Measurements from ENCODE around the gene ATP1B4. TPM values are rescaled to one million over a fixed set of nuclear protein-coding genes. Genes with fewer than 3 reads are reported as not detected.

ATP1B4 gene
- total RNA-seq (2013): 0.08 TPM
- polyA plus RNA-seq (under 1 TPM in 1 of 3 donors, not detected in 2; 0.01 TPM), polyA minus RNA-seq (not detected in 2 replicates), total RNA-seq (0 to 2.2 (median 0) reads per million in 11 experiments)

GRCh38 chrX:120361764-120362305 is at the start of gene ATP1B4:
Gene ATP1B4 (plus strand): TSS chrX:120362089. CDS start chrX:120362169, 80 bp downstream.
- no peaks in the 10 kb centered on the region for H3K27me3 ChIP-seq (ENCODE audit: control insufficient read depth in 2 of 2, insufficient read depth in 2 of 2, low read length in 2 of 2)
- no peak within 1 kb of the TSS for H3K9ac ChIP-seq (ENCODE audit: insufficient read depth, low read length, poor library complexity, severe bottlenecking)
- H4K20me1 ChIP-seq (ENCODE audit: insufficient read depth, low read length): no peaks in the 10 kb centered on the region
- Mint-ChIP-seq H3K36me3 (no peaks in the 10 kb centered on the region), H3K27me3 (ENCODE audit: low read depth in 3 of 3) (peaks cover 0 to 4% (median 3%) of the 10 kb centered on the region in 3 donors), H3K4me1 (peaks cover 11% of the 10 kb centered on the region), H3K27ac (peak within 1 kb of the TSS in 2 of 7 donors; percentile 1 to 5), H3K4me3 (no peak within 1 kb of the TSS), H3K9me3 (peaks cover 0 to 1% (median 0%) of the 10 kb centered on the region in 7 donors)
- intact Hi-C loops (cut with micrococcal nuclease): no loop called here
- peaks cover 4% of the 10 kb centered on the region in 2 donors for H3K4me1 ChIP-seq (ENCODE audit: control insufficient read depth in 1 of 2, insufficient read depth in 2 of 2, low read length in 2 of 2)
- no peaks in the 10 kb centered on the region for H3K9me3 ChIP-seq (replicated peaks in 1 of 2; ENCODE audit: control insufficient read depth in 1 of 2, insufficient read depth in 1 of 2, low read length in 2 of 2)
- H2AFZ ChIP-seq (ENCODE audit: insufficient read depth, low read depth, low read length, poor library complexity, severe bottlenecking): peak within 1 kb of the TSS; percentile 18
- H3K36me3 ChIP-seq (replicated peaks in 1 of 2; ENCODE audit: control insufficient read depth in 1 of 2, insufficient read depth in 2 of 2, low read length in 2 of 2): no peaks in the 10 kb centered on the region
- H3K79me2 ChIP-seq (ENCODE audit: insufficient read depth, low read length): no peaks in the 10 kb centered on the region
- no peak for TF ChIP-seq CTCF (IDR thresholded peaks at IDR 0.05)
- WGBS (ENCODE audit: insufficient coverage): no CpG with 5 or more reads among the region's 9 CpGs
- H3K4me2 ChIP-seq (replicated peaks; ENCODE audit: extremely low read depth, low read length, poor library complexity, severe bottlenecking): no peak within 1 kb of the TSS
- no peak for DNase-seq
- no peak within 1 kb of the TSS for H3K4me3 ChIP-seq (replicated peaks in 1 of 3; ENCODE audit: low read depth in 2 of 3, low read length in 3 of 3)
- H3K27ac ChIP-seq (ENCODE audit: low read depth in 1 of 2, low read length in 2 of 2): no peak within 1 kb of the TSS

- Mint-ChIP-seq H3K9me3 (peaks cover 0 to 6% (median 2%) of the 10 kb centered on the region in 7 donors), H3K27me3 (ENCODE audit: low read depth in 3 of 3) (peaks cover 13 to 33% (median 29%) of the 10 kb centered on the region in 3 donors), H3K27ac (no peak overlapping the region)
Measured at GRCh38 chrX:120315776-120316175, 46.1 kb upstream of the ATP1B4 start.

More at GRCh38 chrX:120315776-120316175, 46.1 kb upstream of the ATP1B4 start:
- Histone ChIP-seq H3K27me3 (ENCODE audit: control insufficient read depth in 2 of 2, insufficient read depth in 2 of 2, low read length in 2 of 2) (peaks cover 30% of the 10 kb centered on the region in 2 donors), H3K9me3 (replicated peaks in 1 of 2; ENCODE audit: control insufficient read depth in 1 of 2, insufficient read depth in 1 of 2, low read length in 2 of 2) (no peaks in the 10 kb centered on the region), H3K9ac (ENCODE audit: insufficient read depth, low read length, poor library complexity, severe bottlenecking) (no peak overlapping the region), H3K27ac (ENCODE audit: low read depth in 1 of 2, low read length in 2 of 2) (no peak overlapping the region), H3K4me2 (replicated peaks; ENCODE audit: extremely low read depth, low read length, poor library complexity, severe bottlenecking) (no peak overlapping the region), H3K4me3 (replicated peaks in 1 of 3; ENCODE audit: low read depth in 2 of 3, low read length in 3 of 3) (no peak overlapping the region), H2AFZ (ENCODE audit: insufficient read depth, low read depth, low read length, poor library complexity, severe bottlenecking) (no peak overlapping the region), H3K4me1 (ENCODE audit: control insufficient read depth in 1 of 2, insufficient read depth in 2 of 2, low read length in 2 of 2) (peaks cover 6 to 8% of the 10 kb centered on the region in 2 donors), H3K79me2 (ENCODE audit: insufficient read depth, low read length) (no peaks in the 10 kb centered on the region), H3K36me3 (replicated peaks in 1 of 2; ENCODE audit: control insufficient read depth in 1 of 2, insufficient read depth in 2 of 2, low read length in 2 of 2) (no peaks in the 10 kb centered on the region), H4K20me1 (ENCODE audit: insufficient read depth, low read length) (no peaks in the 10 kb centered on the region)
- no peak for TF ChIP-seq CTCF (IDR thresholded peaks at IDR 0.05)
- DNase-seq: no peak
- WGBS (ENCODE audit: insufficient coverage): 89% methylated on average over 1 of the region's 4 CpGs
- Mint-ChIP-seq H3K36me3 (no peaks in the 10 kb centered on the region), H3K4me1 (peaks cover 2% of the 10 kb centered on the region), H3K4me3 (no peak overlapping the region)
- intact Hi-C loops (cut with micrococcal nuclease): no loop called here
